ENCODE results near the gene RTN3.

GRCh38 chr11:63694596-63694995 is 13.3 kb downstream of the RTN3 start:
- TF ChIP-seq CTCF (IDR thresholded peaks at IDR 0.05): no peak
- TF ChIP-seq POLR2A (IDR thresholded peaks at IDR 0.05): no peak
- no peak for TF ChIP-seq EP300 (IDR thresholded peaks at IDR 0.05)
- no peak for TF ChIP-seq POLR2AphosphoS5 (IDR thresholded peaks at IDR 0.05)

All from gastroesophageal sphincter (tissue), 3 donors.